GM12892 (cell line): ENCODE results near the gene PEPD.

Experiments used
- DNase-seq: peaks from one replicate; pipeline ENCODE4 v3.0.0; 2011; ENCODE audit not compliant: insufficient read length
- FAIRE-seq: peaks from 2 replicates; lab custom pipeline; 2011; peaks lifted over from hg19 to GRCh38; lab: Jason Lieb, UNC
- POLR2A ChIP-seq: IDR thresholded peaks from 2 replicates; pipeline ENCODE4 v1.6.1; 2011; ENCODE audit warnings: low read depth, low read length, control low read depth
- POLR2AphosphoS5 ChIP-seq: IDR thresholded peaks from 2 replicates; pipeline ENCODE4 v1.6.1; 2011; ENCODE audit warnings: low read depth, low read length, control low read depth
- TAF1 ChIP-seq: IDR thresholded peaks from 2 replicates; pipeline ENCODE4 v1.6.1; 2011; ENCODE audit warnings: low read depth, mild to moderate bottlenecking, control low read depth, low read length, borderline replicate concordance

The PEPD gene

DNA sequence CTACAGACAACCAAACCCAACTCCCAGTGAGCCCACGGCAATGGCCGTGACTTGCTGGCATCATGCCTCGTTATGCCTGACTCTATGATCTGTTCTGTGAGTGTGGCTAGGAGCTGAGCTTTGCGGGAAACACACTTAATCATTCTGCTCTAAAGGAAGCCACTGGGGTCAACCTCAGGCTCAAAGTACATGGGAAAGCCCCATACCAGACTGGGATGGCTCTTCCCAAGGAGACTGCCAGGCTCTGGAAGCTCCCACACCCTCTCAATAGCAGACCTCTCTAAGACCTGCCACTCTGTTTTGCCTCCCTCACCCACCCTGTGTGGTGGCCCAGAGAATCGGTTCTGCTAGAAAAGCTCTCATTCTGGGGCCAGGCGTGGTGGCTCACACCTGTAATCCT, 2.2 kb downstream of the PEPD start:
- no peak for DNase-seq
- no peak for FAIRE-seq
- TF ChIP-seq POLR2A: no peak
- TF ChIP-seq POLR2AphosphoS5: no peak
- no peak for TF ChIP-seq TAF1

GRCh38 chr19:33518541-33518940, 3.0 kb downstream of the PEPD start:
- no peak for TF ChIP-seq TAF1
- TF ChIP-seq POLR2AphosphoS5: no peak
- no peak for TF ChIP-seq POLR2A
- no peak for DNase-seq

GRCh38 chr19:33517922-33518321, 3.7 kb downstream of the PEPD start:
- FAIRE-seq: no peak
- no peak for DNase-seq

More at GRCh38 chr19:33518541-33518940, 3.0 kb downstream of the PEPD start:
- no peak for FAIRE-seq

DNA sequence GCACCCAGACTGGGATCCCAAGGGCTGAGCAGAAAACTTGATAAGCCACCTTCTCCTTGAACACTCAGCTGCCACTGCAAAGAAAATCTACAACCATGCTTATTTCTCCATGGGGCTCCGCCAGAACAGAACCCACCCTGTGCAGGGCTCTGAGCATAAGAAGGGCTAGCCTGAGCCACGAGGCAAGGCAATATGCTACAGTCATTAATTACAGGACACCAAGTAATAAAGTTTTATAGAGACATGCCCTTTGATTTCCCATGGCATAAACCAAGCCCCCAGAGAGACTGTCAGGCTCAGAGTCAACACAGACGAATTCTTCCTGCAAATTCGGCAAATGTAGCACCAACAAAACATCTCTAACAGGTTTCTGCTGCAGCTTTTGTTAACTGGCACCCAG, 5.7 kb downstream of the PEPD start:
- DNase-seq (no peak), FAIRE-seq (no peak)
- no peak for TF ChIP-seq TAF1
- no peak for TF ChIP-seq POLR2AphosphoS5
- no peak for TF ChIP-seq POLR2A

More at GRCh38 chr19:33517922-33518321, 3.7 kb downstream of the PEPD start:
- TF ChIP-seq POLR2AphosphoS5: no peak
- no peak for TF ChIP-seq POLR2A
- no peak for TF ChIP-seq TAF1

DNA sequence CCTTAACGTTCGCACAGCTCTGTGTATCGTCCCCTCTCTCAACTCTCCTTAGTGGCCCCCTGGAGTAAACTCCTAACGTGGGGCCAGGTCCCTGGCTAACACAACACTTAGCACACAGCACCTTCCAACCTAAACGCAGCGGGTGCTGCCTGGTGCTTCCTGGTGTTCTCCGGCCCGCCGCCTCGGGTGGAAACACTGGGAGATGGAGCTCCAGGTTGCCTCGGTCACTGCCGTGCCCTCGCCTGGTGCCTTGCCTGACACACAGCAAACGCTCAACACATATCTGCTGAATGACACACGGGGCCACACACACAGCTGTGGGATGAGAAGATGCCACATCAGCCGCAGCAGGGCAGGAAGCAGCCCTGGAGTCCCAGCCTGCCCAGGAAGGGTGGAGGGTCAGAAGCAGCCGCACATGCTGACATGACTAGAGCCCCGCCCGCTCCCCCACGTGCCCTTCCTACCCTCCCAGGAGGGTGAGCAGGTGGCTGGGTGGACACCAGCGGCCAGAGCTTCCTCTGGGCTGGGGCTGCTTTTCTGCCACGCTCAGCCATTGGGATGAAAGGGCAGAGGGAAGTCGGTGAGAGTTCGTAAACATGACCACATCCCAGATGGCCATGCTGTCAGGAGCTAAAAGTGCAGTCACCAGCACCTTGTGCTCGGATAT, 6.6 kb downstream of the PEPD start:
- FAIRE-seq (no peak), DNase-seq (no peak)
- TF ChIP-seq TAF1 (no peak), POLR2A (no peak), POLR2AphosphoS5 (no peak)

- TF ChIP-seq POLR2A (no peak), TAF1 (no peak), POLR2AphosphoS5 (no peak)
- DNase-seq (no peak), FAIRE-seq (no peak)
Measured at GRCh38 chr19:33513424-33513823, 8.2 kb downstream of the PEPD start.

- TF ChIP-seq POLR2A (no peak), POLR2AphosphoS5 (no peak), TAF1 (no peak)
- FAIRE-seq: no peak
- DNase-seq: no peak
Measured at GRCh38 chr19:33512580-33513137, 8.9 kb downstream of the PEPD start.

- no peak for FAIRE-seq
- TF ChIP-seq TAF1 (no peak), POLR2A (no peak), POLR2AphosphoS5 (no peak)
- DNase-seq: no peak
Measured at GRCh38 chr19:33512021-33512420, 9.6 kb downstream of the PEPD start.

GRCh38 chr19:33511346-33511745, 10.2 kb downstream of the PEPD start:
- DNase-seq (no peak), FAIRE-seq (no peak)
- no peak for TF ChIP-seq POLR2A

DNA sequence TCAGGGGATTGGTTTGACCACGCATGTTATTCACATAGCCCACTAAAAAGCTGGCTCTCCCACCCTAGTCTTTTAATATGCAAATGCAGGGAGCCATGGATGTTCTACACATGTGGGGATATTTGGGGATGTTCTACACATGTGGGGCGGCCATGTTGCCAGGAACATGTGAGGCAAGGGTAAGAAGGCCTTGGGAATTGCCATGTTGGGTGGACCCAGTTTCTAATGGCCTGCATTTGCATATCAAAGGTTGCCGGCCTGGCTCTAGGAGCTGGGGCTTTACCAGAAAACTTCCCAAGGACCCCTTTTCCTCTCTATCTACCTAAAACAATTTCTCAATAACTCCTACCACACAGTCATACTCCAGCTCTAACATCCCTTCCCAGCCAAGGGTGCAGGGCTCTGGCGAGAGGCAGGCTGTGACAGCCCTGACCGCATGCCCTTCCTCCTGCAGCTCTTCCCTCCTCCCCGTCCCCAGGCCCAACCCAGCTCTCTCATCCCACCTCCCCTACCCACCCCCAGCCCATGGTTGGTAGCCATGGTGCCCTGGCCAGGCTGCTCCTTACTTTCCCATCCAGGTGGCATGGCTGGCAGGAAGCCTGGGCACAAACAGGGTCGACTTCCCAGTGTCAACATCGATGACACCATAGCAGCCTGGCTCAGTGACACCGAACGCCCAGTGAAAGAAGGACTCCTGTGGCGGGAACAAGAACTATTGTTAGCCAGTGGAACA, 11.0 kb downstream of the PEPD start:
- TF ChIP-seq POLR2A: no peak
- no peak for TF ChIP-seq POLR2AphosphoS5
- TF ChIP-seq TAF1: no peak
- FAIRE-seq (no peak), DNase-seq (no peak)

DNA sequence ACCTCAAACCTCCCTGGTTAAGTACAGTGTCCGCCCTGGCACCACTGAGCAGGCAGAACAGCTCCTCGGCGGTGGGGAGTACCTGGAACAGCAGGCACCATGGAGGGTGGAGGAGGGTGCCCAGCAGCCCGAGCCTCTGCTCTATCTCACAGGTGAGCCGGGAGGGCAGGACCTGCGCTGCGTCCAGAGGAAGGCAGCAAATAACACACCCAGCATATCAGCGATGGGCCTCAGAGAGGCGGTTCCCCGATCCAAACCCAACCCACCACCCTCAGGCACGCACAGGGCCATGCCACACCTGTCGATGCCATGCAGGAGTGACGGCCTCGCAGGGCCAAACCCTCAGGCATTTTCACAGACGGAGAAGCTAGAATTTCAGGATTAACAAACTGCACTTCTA, 11.8 kb downstream of the PEPD start:
- TF ChIP-seq POLR2A (no peak), POLR2AphosphoS5 (no peak), TAF1 (no peak)
- FAIRE-seq: no peak
- no peak for DNase-seq
